Stimulated activated CD8-positive, alpha-beta memory T cell treated with anti-CD3 and anti-CD28 coated beads, Interleukin-12 subunit alpha, Interleukin-12 subunit beta, amount 100 ng/mL, for 4 hours (primary cell): Measurements from ENCODE around the gene TRDMT1.

ENCODE experiments used
- DNase-seq: peaks from one replicate; pipeline ENCODE4 v3.0.0-alpha.2; 2020; ENCODE audit warnings: low read depth

Gene TRDMT1

DNA sequence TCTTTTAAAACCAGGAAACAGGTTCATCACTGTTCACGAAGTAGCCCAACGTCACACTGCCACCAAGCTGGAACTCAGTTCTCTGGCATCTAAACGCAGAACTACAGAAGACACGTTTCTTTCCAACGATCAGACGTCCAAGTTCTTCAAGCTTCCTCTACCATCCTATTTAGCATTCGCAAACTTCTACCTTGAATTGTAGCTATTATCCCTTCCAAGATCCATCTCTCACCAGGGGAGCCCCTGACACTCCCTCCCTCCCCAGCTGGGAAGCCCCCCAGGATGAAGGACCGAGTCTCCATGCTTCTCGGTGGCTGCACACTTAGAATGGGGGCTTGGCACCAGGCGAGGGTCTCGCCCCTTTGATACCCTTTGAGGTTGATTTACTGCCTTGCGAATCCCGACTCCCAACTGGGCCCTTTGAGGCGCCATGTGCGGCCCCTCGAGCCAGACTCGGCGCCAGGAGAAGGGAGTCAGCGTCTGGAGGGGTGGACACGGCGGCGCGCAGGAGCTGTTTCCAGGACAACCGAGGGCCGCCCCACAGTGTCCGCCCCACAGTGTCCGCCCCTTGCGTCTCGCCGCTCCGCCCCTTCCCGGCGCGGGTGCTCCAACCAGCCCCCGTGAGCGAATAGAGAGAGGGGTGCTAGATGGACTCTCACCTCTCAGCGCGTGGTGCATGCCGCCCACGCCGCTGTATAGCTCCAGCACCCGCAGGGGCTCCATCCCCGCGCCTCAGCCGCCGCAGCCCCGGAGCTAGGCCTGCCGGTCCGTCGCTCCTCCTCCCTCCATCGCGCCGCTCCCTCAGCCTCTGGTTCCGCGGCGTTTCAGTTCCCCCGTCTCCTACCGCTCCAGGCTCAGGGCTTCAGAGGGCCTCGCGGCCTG, at the start of gene TRDMT1:
TRDMT1 (minus strand) TSS at position 761 of the 882 bp plus-strand sequence; CDS start at position 723, 38 bp downstream.
- DNase-seq = peak; percentile 70

DNA sequence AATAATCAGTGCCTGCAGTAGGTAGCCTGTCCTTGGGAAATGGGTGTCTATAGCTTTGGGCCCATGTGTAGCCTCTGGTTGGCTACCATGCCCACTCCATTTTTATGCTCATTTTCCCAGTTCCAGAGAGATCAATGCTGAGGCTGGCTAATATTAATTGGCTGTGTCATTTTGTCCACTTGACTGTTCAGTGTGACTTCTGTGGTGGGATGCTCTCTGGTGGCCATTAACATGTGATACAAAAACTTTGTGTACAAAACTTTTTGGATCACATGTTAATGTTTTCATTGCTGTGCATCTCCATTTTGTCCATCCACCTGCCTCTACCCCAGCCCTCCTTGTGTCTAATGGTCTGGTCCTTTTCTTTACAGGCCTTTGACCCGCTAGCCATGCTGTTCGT, 49.3 kb upstream of the TRDMT1 start:
- DNase-seq = no peak

DNA sequence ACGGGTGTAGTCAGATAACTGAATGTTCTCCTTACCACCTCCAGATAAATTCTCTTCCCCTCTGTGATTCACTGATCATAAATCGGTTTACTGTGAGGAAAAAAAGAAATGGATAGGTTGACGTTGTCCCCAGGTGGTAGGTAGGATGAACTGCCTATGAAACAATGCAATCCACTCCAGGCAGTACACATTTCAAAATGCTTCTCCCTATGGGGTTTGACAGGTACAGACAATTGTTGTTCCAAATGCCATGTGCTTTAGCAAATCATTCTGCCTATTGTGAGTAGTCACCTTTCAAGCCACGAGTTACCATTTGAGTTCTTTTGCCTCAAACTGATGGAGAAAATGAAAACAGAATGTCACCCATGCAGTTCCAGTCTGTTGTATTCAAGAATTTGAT, 48.3 kb upstream of the TRDMT1 start:
- DNase-seq = no peak

DNA sequence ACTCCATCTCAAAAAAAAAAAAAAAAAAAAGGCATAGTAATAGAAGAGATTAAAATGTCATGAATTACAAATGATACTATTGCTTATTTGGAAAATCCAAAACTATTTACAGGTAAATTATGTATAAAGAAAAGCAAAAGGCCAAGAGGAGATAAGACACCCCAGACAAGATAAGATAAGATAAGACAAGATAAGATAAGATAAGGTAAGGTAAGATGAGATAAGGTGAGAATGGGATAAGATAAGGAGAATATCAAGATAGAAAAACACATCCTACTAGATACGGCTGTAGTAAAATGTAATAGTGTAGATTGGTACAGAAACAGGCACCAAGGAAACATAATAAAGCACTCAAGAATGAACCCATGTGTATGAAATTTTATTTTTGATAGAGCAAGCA, 47.5 kb upstream of the TRDMT1 start:
- no peak for DNase-seq

DNA sequence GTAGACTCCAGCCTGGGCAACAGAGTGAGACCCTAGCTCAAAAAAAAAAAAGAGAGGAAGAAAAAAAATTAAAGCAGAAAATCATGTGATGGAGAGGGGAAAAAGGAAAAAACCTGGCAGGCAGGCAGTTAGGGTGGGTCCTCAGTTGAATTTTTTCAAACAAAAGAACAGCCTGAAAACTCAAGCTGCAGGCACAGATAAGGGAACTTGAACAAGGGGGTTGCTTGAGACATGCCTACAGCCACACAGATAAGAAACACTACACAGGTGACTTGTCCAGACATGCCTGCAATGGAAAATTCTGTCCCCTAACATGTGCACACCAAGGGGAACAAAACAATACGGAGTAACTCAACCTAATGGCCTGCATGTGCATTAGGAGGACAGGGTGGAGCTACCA, 45.7 kb upstream of the TRDMT1 start:
- DNase-seq = no peak

- DNase-seq = no peak
Observed at GRCh38 chr10:17244700-17245365, 43.4 kb upstream of the TRDMT1 start.

DNA sequence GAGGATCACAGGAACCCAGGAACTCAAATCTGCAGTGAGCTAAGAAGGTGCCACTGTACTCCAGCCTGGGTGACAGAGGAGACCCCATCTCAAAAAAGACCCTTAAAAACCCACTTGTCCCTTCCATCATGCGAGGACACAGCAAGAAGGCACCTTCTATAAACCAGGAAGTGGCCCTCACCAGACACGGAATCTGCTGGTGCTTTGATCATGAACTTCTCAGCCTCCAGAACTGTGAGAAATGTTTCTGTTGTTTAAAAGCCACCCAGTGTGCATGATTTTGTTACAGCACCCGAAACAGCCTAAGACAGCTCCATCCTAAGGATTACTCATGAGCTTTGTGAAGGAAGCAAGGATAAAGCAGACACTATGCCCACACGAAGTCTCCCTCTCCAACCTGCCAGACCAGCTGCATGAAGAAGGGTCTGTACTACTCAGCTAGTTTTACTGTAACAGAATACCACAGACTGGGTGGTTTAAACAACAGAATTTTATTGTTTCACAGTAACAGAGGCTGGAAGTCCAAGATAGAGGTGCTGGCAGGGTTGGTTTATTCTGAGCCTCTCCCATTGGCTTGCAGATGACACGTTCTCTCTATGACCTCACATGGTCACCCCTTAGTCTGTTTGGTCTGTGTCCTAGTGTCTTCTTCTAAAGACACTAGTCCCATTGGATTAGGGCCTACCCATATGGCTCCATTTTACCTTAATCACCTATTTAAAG, 40.3 kb upstream of the TRDMT1 start:
- no peak for DNase-seq

DNA sequence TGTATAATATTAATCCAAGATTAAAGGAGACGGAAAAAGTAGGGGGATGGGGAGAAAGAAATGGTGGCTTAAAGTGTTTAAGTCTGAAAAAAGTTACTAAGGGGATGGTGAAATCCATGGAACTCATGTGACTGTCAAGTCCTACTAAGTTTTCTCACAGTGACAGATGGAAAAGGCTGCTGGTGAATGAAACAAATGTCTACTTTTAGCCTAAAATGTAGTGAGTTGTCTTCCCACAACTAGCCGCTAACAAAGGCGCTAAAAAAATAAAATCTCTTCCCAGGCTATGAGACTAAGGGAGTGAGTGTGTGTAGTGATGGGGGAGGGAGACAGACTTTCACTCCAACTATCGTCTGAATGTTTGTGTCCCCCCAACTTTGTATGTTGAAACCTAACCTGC, 39.1 kb upstream of the TRDMT1 start:
- DNase-seq = no peak

DNA sequence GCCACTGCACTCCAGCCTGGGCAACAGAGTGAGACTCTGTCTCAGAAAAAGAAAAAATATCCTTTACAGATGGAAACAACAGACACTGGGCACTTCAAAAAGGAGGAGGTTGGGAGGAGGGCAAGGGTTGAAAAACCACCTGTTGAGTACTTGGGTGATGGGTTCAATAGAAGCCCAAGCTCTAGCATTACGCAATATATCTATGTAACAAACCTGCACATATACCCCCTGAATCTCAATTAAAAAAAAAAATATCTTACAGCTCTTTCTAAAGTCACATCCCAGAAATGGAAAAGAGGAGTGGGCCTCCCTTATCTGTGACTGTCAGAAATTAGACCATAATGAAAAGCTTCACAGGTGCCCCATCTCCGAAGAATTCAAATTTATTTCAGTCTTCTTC, 38.6 kb upstream of the TRDMT1 start:
- no peak for DNase-seq

DNA sequence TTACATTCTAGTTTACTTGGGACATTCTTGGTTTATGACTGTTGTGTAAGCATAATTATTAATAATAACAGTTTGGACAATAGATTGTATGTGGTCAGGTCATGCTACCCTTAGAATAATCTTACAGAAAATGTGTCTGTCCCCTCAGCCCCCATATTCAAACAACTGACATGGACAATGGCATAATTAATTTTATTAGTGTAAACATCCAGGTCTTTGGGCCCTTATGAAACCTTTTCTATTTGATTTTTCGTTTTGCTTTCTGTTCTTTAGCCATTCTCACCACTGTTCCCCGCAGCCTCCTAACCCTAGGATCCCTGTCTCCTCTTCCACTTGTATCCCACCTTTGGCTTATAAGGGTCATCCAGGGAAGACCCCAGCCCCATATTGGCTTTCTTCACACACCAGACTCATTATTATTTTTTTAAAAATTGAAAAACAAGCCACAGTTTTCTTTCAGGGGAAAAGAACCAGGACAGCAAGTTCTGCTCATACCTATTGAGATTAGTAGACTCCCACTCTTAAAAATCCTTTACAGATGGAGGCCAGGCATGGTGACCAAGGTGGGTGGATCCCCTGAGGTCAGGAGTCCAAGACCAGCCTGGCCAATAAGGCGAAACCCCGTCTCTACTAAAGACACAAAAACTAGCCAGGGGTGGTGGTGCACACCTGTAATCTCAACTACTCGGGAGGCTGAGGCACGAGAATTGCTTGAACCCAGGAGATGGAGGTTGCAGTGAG, 38.0 kb upstream of the TRDMT1 start:
- DNase-seq = no peak

- DNase-seq = no peak
Observed at GRCh38 chr10:17238445-17239291, 37.2 kb upstream of the TRDMT1 start.

DNA sequence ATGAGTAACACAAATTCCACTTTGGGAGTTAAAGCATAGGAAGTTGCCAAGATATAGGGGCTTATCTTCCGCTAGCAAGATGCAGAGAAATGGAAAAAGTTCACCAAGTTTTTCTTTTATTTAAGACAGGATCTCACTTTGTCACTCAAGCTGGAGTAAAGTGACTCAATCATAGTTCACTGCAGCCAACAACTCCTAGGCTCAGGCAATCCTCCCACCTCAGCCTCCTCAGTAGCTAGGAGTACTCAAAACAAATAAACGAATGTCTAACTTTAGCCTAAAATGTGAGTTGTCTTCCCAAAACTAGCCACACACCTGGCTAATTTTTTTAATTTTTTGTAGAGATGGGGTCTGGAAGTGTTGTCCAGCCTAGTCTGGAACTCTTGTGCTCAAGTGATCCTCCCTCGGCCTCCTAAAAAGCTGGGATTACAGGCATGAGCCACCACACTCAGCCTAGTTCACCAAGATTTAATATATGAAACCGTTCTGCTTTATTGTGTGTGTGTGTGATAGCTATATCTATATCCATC, 36.5 kb upstream of the TRDMT1 start:
- DNase-seq = no peak

DNA sequence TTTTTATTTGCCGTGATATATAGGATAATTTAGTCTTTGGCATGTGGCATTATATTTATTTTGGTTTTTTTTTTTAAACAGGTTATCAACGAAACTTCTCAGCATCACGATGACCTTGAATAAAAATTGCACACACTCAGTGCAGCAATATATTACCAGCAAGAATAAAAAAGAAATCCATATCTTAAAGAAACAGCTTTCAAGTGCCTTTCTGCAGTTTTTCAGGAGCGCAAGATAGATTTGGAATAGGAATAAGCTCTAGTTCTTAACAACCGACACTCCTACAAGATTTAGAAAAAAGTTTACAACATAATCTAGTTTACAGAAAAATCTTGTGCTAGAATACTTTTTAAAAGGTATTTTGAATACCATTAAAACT, 35.7 kb upstream of the TRDMT1 start:
- DNase-seq = no peak

- DNase-seq = no peak
Observed at GRCh38 chr10:17236468-17237148, 35.1 kb upstream of the TRDMT1 start.

GRCh38 chr10:17235136-17235535, 33.7 kb upstream of the TRDMT1 start:
- no peak for DNase-seq

DNA sequence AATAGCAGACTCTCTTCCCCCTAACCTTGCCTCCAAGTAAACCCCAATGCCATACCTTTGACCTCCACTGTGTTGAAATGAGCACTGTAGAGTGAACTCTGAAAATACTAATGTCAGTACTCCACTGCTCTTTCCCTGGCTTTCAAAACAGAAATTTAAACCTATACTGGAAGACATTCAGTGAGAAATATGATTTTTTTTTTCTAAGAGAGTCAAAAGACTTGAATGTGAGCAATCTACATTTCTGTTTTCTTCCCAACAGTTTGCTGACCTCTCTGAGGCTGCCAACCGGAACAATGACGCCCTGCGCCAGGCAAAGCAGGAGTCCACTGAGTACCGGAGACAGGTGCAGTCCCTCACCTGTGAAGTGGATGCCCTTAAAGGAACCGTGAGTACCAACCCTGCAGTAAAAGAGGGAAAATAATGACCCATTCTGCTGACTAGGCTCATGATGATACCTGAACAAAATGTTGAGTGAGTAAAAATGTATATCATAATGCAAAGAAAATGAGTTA, 33.0 kb upstream of the TRDMT1 start:
- DNase-seq = no peak

DNA sequence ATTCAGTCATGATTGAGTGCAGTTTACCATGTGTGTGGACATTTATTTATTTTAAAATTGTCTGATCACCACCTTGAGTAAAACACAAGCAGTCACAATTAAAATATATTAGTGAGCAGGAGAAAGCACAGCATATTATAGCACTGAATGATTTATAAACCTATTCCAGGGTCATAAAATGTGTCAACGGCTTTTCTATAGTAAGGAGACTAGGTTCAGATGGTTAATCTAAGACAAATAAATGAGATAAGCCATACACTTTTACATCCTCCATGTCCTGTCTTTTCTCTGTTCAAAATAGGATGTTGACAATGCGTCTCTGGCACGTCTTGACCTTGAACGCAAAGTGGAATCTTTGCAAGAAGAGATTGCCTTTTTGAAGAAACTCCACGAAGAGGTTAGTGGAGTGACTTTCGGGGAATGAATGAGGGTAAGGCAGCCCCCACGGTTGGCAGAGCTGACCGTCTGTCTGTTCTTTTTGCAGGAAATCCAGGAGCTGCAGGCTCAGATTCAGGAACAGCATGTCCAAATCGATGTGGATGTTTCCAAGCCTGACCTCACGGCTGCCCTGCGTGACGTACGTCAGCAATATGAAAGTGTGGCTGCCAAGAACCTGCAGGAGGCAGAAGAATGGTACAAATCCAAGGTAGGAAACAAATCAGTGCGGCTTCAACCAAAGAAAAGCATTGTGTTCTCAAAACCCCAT, 32.0 kb upstream of the TRDMT1 start:
- no peak for DNase-seq

GRCh38 chr10:17232276-17232960, 30.9 kb upstream of the TRDMT1 start:
- no peak for DNase-seq

DNA sequence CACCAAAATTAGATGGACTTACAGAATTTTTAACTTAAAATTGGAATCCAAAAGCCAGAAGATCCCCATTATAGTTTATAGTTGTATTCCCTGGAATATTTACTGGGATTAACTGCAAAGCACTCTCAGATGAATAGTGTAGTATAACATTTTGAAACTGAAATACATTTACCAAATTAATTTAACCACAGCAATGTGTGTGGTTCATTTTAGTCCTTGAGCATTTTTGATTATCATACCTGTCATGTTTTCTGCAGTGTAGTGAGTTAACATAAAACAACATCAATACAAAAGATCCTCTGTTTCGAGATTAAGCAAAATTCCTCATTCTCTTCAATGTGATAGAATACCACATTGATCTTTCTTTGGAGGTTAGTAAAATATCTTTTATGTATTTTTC, 30.3 kb upstream of the TRDMT1 start:
- no peak for DNase-seq
